SK-N-SH (cell line): ENCODE results near the gene AKAP9. TPM values are rescaled to one million over a fixed set of nuclear protein-coding genes. Genes with fewer than 3 reads are reported as not detected.
A peak's percentile ranks its signal among the peaks of the same experiment; 100 is the strongest.

Source experiments
- CTCF ChIA-PET: fragments of 300-600, 350-600 bp; formaldehyde crosslinking; extraction: SDS; loops from one replicate; lab custom pipeline; 2021; lab: Yijun Ruan, JAX
- POLR2A ChIA-PET: fragments of 350-600 bp; sonication (Branson Sonifier 250); formaldehyde crosslinking; extraction: SDS; loops from one replicate; lab custom pipeline; 2020; ENCODE audit warnings: antibody characterized with exemption, inconsistent platforms; lab: Yijun Ruan, JAX
- DNase-seq: peaks from one replicate; pipeline ENCODE4 v3.0.0; 2012
- H2AFZ ChIP-seq: fragments of 200-600 bp; sonication (generic); 2 replicates; pipeline ENCODE4 v1.8.1; 2016; ENCODE audit warnings: antibody characterized with exemption, mild to moderate bottlenecking, low read depth
- H3F3A ChIP-seq: fragments of 200-600 bp; sonication (generic); replicated peaks from 2 replicates; pipeline ENCODE3; 2016; ENCODE audit warnings: antibody characterized with exemption, mild to moderate bottlenecking; ENCODE audit not compliant: insufficient read depth
- H3K27ac ChIP-seq, 2 experiments: fragments of 200-500 bp in 1 of 2; fragments of 200-600 bp in 1 of 2; sonication (Bioruptor generic) in 1 of 2; sonication (generic), shearing (Covaris generic) in 1 of 2; 2 replicates each; pipeline versions ENCODE4 v1.5.1 to v1.6.1; 2014 to 2016; ENCODE audit warnings: low read depth in 2 of 2, inconsistent platforms in 1 of 2, low read length in 1 of 2, mild to moderate bottlenecking in 1 of 2, mixed read lengths in 1 of 2
- H3K27me3 ChIP-seq: fragments of 200-600 bp; sonication (generic), shearing (Covaris generic); 2 replicates; pipeline ENCODE4 v1.6.1; 2016; ENCODE audit warnings: mixed run types; ENCODE audit not compliant: insufficient read depth
- H3K36me3 ChIP-seq, 2 experiments: fragments of 200-500 bp in 1 of 2; fragments of 200-600 bp in 1 of 2; sonication (Bioruptor generic) in 1 of 2; sonication (generic) in 1 of 2; replicated peaks in 1 of 2; 2 replicates each; pipeline versions ENCODE3 to v1.5.1; 2014 to 2016; ENCODE audit warnings: low read length in 1 of 2, mild to moderate bottlenecking in 1 of 2; ENCODE audit not compliant: insufficient read depth in 2 of 2, control insufficient read depth in 1 of 2
- H3K4me1 ChIP-seq, 2 experiments: fragments of 200-500 bp in 1 of 2; fragments of 200-600 bp in 1 of 2; sonication (Bioruptor generic) in 1 of 2; sonication (generic), shearing (Covaris generic) in 1 of 2; 2 replicates each; pipeline versions ENCODE4 v1.5.1 to v1.6.1; 2014 to 2016; ENCODE audit warnings: low read depth in 1 of 2, low read length in 1 of 2, mixed run types in 1 of 2; ENCODE audit not compliant: insufficient read depth in 2 of 2, control insufficient read depth in 1 of 2
- H3K4me2 ChIP-seq: fragments of 200-600 bp; sonication (generic), shearing (Covaris generic); 2 replicates; pipeline ENCODE4 v1.6.1; 2017; ENCODE audit warnings: mixed run types
- H3K4me3 ChIP-seq, 2 experiments: fragments of 200-500 bp in 1 of 2; fragments of 200-600 bp in 1 of 2; sonication (Bioruptor generic) in 1 of 2; sonication (generic), shearing (Covaris generic) in 1 of 2; 2 replicates each; pipeline versions ENCODE4 v1.5.1 to v1.8.1; 2014 to 2016; ENCODE audit warnings: low read depth in 2 of 2, inconsistent platforms in 1 of 2, low read length in 1 of 2, mild to moderate bottlenecking in 1 of 2, mixed read lengths in 1 of 2, moderate library complexity in 1 of 2
- H3K79me2 ChIP-seq: fragments of 200-600 bp; sonication (generic); 2 replicates; pipeline ENCODE4 v1.8.1; 2017; ENCODE audit warnings: mild to moderate bottlenecking; ENCODE audit not compliant: insufficient read depth
- H3K9ac ChIP-seq: fragments of 200-600 bp; sonication (generic); 2 replicates; pipeline ENCODE4 v1.6.1; 2017; ENCODE audit warnings: mixed run types
- H3K9me2 ChIP-seq: fragments of 200-600 bp; sonication (generic); 2 replicates; pipeline ENCODE4 v1.6.1; 2017; ENCODE audit warnings: mixed run types
- H3K9me3 ChIP-seq: fragments of 200-600 bp; sonication (generic); 2 replicates; pipeline ENCODE4 v1.6.1; 2017; ENCODE audit warnings: mixed run types, mild to moderate bottlenecking, moderate library complexity
- H4K20me1 ChIP-seq: fragments of 200-600 bp; sonication (generic); 2 replicates; pipeline ENCODE4 v1.6.1; 2017; ENCODE audit warnings: mild to moderate bottlenecking, mixed run types; ENCODE audit not compliant: insufficient read depth
- CHD2 ChIP-seq: fragments of 150-350 bp; IDR thresholded peaks from 2 replicates; pipeline ENCODE4 v1.6.1; 2018; ENCODE audit warnings: low read length; ENCODE audit not compliant: partially characterized antibody
- EP300 ChIP-seq, 2 experiments: IDR thresholded peaks; 2 replicates each; pipeline versions ENCODE4 v1.4.0 to v1.6.1; 2012; ENCODE audit warnings: borderline replicate concordance in 1 of 2, low read depth in 1 of 2, low read length in 1 of 2
- FOXM1 ChIP-seq: IDR thresholded peaks from 2 replicates; pipeline ENCODE4 v1.4.0; 2012; ENCODE audit warnings: low read depth, mild to moderate bottlenecking
- IRF3 ChIP-seq: fragments of 150-350 bp; IDR thresholded peaks from 2 replicates; pipeline ENCODE4 v1.6.1; 2016; ENCODE audit warnings: mild to moderate bottlenecking, low read depth, low read length
- MEF2A ChIP-seq: IDR thresholded peaks from 2 replicates; pipeline ENCODE4 v1.4.0; 2012; ENCODE audit warnings: low read depth, borderline replicate concordance
- PBX3 ChIP-seq: IDR thresholded peaks from 2 replicates; pipeline ENCODE4; 2012
- RCOR1 ChIP-seq: fragments of 150-350 bp; IDR thresholded peaks from 2 replicates; pipeline ENCODE4 v1.6.1; 2017; ENCODE audit warnings: antibody characterized with exemption, low read length
- RFX5 ChIP-seq: IDR thresholded peaks from 2 replicates; pipeline ENCODE4 v1.6.1; 2012; ENCODE audit warnings: mild to moderate bottlenecking, improper control_type of control experiment, low read length
- RXRA ChIP-seq: IDR thresholded peaks from 2 replicates; pipeline ENCODE4 v1.4.0; 2012; ENCODE audit warnings: low read depth, mild to moderate bottlenecking, borderline replicate concordance
- SMC3 ChIP-seq: IDR thresholded peaks from 2 replicates; pipeline ENCODE4 v1.6.1; 2012; ENCODE audit warnings: low read depth, low read length, improper control_type of control experiment
- USF1 ChIP-seq: IDR thresholded peaks from 2 replicates; pipeline ENCODE4 v1.4.0; 2012; ENCODE audit warnings: low read depth, borderline replicate concordance
- WGBS: methylation state at CpG from one replicate; pipeline ENCODE4 v1.1.6; 2017; ENCODE audit warnings: low lambda C conversion rate; 5-methylcytosine and 5-hydroxymethylcytosine counted together
- polyA plus RNA-seq, 3 experiments: library from polyadenylated mRNA; depleted of rRNA; stranded (reverse); fragments of >200 nt; gene quantifications; 2 replicates each; pipeline ENCODE4 v1.2.3, GENCODE V29; 2012

AKAP9 gene
- polyA plus RNA-seq, 1 of the 3 experiments (the other 2 are of a cell fraction): 13.1 TPM

GRCh38 chr7:91894781-91895480 lies 45.7 kb upstream of the AKAP9 start:
- Histone ChIP-seq H4K20me1 (no peaks in the 10 kb centered on the region), H3K27me3 (no peaks in the 10 kb centered on the region), H3K4me2 (no peak overlapping the region), H3K4me1 (no peaks in the 10 kb centered on the region; a peak in 1 of 4 replicates), H3K79me2 (no peaks in the 10 kb centered on the region), H3K9ac (no peak overlapping the region)
- POLR2A ChIA-PET: no interaction called here
- CTCF ChIA-PET: interaction anchor here (0.6 to 5.3 kb wide), 4 partner anchors 14 to 463 kb away, joined by 3 to 30 read pairs (median 4); partner anchors contain the start of gene MTERF1
- DNase-seq: no peak
- TF ChIP-seq PBX3: 0 out of 2 replicates have a peak, but pooled peaks have one; percentile 17
- no peak for TF ChIP-seq USF1
- TF ChIP-seq SMC3: no peak
- no peak for TF ChIP-seq RCOR1
- TF ChIP-seq, all 33 proteins: peak for 1
- Histone ChIP-seq H3K4me3 (no peak overlapping the region), H3K9me2 (no peaks in the 10 kb centered on the region), H3K27ac (peak overlapping the region; percentile 0 to 11; a peak in 2 of 4 replicates), H3F3A (no peaks in the 10 kb centered on the region), H3K36me3 (no peaks in the 10 kb centered on the region), H2AFZ (peak overlapping the region; percentile 70), H3K9me3 (no peaks in the 10 kb centered on the region)
- WGBS: 16% methylated on average over 1 of the region's 1 CpG

- TF ChIP-seq EP300 (IDR thresholded peaks at IDR 0.05; ENCODE audit: borderline replicate concordance in 1 of 2, low read depth in 1 of 2, low read length in 1 of 2) (no peak), RXRA (no peak), RFX5 (no peak), FOXM1 (no peak), MEF2A (no peak), CHD2 (no peak), IRF3 (no peak)
- no peak overlapping the region for H3K27ac ChIP-seq
- no peaks in the 10 kb centered on the region for H4K20me1 ChIP-seq
- H3K4me3 ChIP-seq: no peak overlapping the region
- no peak overlapping the region for H2AFZ ChIP-seq
- H3K9me2 ChIP-seq: no peaks in the 10 kb centered on the region
- no peaks in the 10 kb centered on the region for H3K79me2 ChIP-seq
- no peaks in the 10 kb centered on the region for H3K36me3 ChIP-seq
- POLR2A ChIA-PET: interaction anchor here (0.6 kb wide), 1 partner anchor 333 kb away, joined by 3 read pairs; no protein-coding TSS in a partner anchor
- H3K27me3 ChIP-seq: no peaks in the 10 kb centered on the region
- CTCF ChIA-PET: interaction anchor here (1.1 to 1.9 kb wide), 3 partner anchors 17 to 68 kb away, joined by 3 to 8 read pairs (median 3); partner anchors contain the start of gene MTERF1
- H3F3A ChIP-seq: no peaks in the 10 kb centered on the region
- no peak for DNase-seq
- H3K9me3 ChIP-seq: no peaks in the 10 kb centered on the region
- no peaks in the 10 kb centered on the region; a peak in 1 of 4 replicates for H3K4me1 ChIP-seq
- WGBS: 66% methylated on average over 10 of the region's 10 CpGs
- no peak overlapping the region for H3K4me2 ChIP-seq
- H3K9ac ChIP-seq: no peak overlapping the region
These were observed 42.2 kb upstream of the AKAP9 start for GRCh38 chr7:91898240-91898992.
